Measurements from ENCODE around the gene ELMO3.

DNA sequence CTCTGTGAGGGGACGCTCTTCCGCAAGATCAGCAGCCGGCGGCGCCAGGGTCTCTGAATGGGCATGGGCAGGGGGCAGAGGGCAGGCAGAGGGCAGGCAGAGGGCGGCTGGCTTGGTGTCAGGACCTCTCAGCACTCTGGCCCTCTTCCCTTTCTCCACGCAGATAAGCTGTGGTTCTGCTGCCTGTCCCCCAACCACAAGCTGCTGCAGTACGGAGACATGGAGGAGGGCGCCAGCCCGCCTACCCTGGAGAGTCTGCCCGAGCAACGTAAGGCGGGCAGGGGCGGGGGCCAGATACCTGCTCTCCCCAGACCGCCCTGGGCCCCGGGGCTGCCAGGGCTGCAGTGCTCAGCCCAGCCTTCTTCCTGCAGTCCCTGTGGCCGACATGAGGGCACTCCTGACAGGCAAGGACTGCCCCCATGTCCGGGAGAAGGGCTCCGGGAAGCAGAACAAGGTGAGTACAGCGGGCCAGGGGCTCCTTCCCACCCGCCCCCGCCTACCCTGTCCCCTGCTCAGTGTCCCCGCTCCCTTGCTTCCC, 4.1 kb downstream of the ELMO3 start:
- TF ChIP-seq CTCF (IDR thresholded peaks at IDR 0.05) (no peak), POLR2A (IDR thresholded peaks at IDR 0.05) (no peak)
